ENCODE measurements around the gene ARHGAP15.

GRCh38 chr2:143584936-143585335 is 455.7 kb downstream of the ARHGAP15 start:
- TF ChIP-seq CTCF (IDR thresholded peaks at IDR 0.05) (no peak), POLR2A (IDR thresholded peaks at IDR 0.05) (no peak)

All from gastroesophageal sphincter (tissue), 3 donors.